ENCODE measurements around the gene HTR3C.
"Not testable (repeated sequence)": the region's sequence is repeated elsewhere in the genome, so short reads cannot be mapped to it uniquely, and the experiment has no call there.

Gene HTR3C, protein sequence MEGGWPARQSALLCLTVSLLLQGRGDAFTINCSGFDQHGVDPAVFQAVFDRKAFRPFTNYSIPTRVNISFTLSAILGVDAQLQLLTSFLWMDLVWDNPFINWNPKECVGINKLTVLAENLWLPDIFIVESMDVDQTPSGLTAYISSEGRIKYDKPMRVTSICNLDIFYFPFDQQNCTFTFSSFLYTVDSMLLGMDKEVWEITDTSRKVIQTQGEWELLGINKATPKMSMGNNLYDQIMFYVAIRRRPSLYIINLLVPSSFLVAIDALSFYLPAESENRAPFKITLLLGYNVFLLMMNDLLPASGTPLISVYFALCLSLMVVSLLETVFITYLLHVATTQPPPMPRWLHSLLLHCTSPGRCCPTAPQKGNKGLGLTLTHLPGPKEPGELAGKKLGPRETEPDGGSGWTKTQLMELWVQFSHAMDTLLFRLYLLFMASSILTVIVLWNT

GRCh38 chr3:184052767-184053166 lies at the start of gene HTR3C:
HTR3C (plus strand) TSS chr3:184053047; CDS start chr3:184053081, 34 bp downstream.
- no peak for DNase-seq

DNA sequence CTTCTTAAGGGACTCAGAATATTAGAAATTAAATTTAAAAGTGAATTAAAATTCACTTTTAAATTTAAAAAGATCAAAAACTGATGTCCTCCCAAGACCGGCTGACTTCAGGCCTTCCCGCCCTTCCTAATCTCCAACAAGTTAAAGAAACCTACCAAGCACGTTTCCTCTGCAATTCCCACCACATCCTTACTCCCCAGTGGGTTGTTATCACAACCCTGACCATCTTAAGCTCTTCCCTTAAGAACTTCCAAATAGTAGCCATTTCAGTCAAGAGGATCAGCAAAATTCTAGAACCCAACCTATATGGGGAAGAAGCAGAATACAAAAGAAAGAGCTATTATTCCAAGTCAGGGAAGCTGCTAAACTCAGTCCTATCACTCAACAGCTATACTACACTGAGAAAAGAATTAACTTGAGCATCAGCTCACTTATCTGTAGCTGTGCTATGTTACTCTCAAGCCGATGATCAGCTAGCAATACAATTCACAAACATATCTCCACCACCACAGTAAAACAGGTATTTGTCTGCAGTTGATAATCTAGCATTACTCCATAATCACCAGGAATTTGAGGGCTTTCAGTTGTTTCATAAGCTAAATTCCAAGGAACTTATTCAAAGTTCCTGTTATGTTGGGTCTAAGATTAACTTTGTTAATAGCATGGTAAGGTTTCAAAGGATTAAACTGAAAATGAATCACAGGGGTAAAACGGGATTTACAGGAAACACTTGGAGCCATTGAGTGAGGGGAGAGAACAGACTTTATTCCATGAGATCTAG lies 49.5 kb upstream of the HTR3C start:
- no peak for DNase-seq

DNA sequence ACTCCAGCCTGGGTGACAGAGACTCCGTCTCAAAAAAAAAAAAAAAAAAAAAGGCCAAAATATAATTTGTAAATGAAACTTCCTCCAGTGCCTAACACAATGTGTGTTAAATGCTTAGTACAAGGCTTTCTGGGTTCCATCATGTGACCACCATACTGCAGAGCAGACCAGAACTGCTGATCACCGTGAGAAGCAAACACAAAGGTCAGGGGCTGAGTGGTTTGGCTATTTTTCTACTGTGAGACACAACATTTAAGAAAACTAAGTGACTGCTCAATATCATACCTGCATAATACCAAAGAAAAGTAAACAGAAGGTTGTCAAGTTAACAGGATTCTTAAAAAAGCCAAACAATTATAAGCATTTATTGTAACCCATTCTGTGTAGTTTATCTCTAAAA lies 48.4 kb upstream of the HTR3C start:
- DNase-seq: no peak

GRCh38 chr3:184005941-184006507 lies 46.8 kb upstream of the HTR3C start:
- peak in 17 of 56 donors; percentile 1 to 40 (median 9) for DNase-seq

- not testable (repeated sequence) for DNase-seq
Observed at GRCh38 chr3:184007143-184007813, 45.6 kb upstream of the HTR3C start.

GRCh38 chr3:184008161-184008560 lies 44.7 kb upstream of the HTR3C start:
- DNase-seq: no peak

DNA sequence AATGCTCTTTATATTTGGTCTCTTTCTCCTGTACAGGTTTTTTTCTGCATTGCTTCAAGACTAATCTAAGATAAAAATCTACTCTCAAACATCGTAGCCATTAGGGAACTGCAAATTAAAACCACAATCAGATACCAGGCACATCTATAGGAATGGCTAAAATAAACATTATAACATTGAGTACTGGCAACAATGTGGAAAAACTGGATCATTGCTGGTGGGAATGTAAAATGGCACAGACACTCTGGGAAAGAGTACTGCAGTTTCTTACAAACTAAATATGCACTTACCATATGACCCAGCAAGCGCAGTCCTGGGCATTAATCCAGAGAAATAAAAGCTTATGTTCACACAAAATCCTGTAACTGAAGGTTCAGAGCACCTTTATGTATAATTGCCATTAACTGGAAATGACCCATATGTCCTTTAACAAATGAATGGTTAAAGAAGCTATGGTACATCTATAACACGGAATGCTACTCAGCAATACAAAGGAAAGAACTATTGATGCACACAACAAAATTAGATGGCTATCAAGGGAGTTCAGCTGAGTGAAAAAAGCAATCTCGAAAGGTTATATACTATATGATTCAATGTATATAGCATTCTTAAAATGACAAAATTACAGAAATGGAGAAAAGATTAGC lies 41.5 kb upstream of the HTR3C start:
- DNase-seq: no peak

- no peak for DNase-seq
Observed at GRCh38 chr3:184011937-184012889, 40.6 kb upstream of the HTR3C start.

GRCh38 chr3:184015381-184016019 lies 37.3 kb upstream of the HTR3C start:
- no peak for DNase-seq

- peak in 2 of 56 donors; percentile 2 for DNase-seq
Observed at GRCh38 chr3:184016169-184016570, 36.7 kb upstream of the HTR3C start.

DNA sequence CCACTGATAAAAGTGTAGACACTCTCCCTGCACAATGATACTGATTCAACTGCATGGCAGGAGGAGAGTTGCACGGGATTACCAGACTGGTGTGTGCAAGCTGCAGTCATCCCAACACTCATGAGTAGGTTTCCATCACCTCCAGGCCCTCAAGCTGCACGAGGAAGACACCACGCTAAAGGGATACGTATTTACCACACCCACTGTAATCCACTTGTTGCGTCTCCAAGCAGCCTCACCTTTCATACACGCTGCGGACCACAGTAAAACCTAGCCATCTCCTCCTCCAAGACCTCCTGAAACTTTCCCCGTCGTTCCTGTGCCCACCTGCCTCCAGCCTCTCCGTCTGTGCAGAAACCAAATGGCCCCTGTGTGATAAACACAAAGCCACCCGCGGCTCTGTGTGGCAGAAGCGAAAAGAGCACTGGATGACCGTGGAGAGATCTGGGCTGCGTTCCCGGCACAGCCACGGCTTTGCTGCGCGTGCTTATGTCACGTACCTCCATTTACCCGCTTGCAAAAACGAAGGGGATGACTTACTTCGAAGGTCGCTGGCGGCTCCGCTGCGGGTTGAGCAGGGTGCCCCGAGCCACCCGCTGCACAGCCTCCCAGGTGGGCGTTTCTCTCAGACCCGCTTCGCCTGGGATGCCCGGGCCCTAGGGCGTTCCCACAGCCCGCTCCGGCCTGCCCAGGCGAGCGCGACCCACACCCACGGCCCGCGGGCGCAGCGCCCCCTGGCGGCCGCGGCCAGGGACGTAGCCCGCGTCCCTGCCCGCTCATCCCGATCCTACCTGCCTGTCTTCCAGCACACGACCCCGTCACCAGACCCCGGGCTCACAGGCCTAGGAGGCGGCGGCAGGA lies 35.8 kb upstream of the HTR3C start:
- DNase-seq: peak in 49 of 56 donors; percentile 26 to 78 (median 61)

- DNase-seq: peak; percentile 70 to 97 (median 92)
Observed at GRCh38 chr3:184017672-184018423, 35.0 kb upstream of the HTR3C start, which contains the start of gene ABCC5. ABCC5 (minus strand) TSS chr3:184017884; CDS start chr3:184014392, 3,492 bp downstream.

DNA sequence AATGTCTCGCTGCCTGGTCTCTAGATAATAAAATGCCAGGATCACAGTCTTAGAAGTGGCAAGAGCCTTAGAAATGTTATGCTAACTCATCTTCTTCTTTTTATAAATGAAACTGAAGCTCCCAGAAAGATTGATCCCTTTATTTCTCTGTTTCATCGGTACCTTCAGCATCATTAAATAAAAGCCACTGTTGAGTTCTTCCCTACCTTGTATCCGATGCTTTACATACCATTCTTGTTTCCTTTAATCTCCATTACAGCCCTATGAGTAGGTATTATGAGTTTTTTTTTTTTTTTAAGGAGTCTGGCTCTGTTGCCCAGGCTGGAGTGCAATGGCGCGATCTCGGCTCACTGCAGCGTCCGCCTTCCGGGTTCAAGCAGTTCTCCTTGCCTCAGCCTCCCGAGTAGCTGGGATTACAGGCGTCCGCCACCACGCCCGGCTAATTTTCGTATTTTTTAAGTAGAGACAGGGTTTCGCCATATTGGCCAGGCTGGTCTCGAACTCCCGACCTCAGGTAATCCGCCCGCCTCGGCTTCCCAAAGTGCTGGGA lies 34.3 kb upstream of the HTR3C start:
- no peak for DNase-seq

GRCh38 chr3:184022323-184022722 lies 30.5 kb upstream of the HTR3C start:
- no peak for DNase-seq

- DNase-seq: not testable (repeated sequence)
Observed at GRCh38 chr3:184025256-184025655, 27.6 kb upstream of the HTR3C start.

- not testable (repeated sequence) for DNase-seq
Observed at GRCh38 chr3:184028275-184028890, 24.5 kb upstream of the HTR3C start.

Data from nucleus accumbens (tissue), 56 donors.